HepG2 (cell line): Measurements from ENCODE around the gene TBRG4.

Experiments
- CEBPB ChIP-seq: IDR thresholded peaks from 2 replicates; pipeline ENCODE4 v1.6.1; 2011; ENCODE audit warnings: low read depth, low read length, improper control_type of control experiment, borderline replicate concordance
- DPF2 ChIP-seq: sonication (generic); formaldehyde crosslinking; IDR thresholded peaks from 2 replicates; pipeline ENCODE4 v1.4.0; 2020; ENCODE audit warnings: mild to moderate bottlenecking, low read depth, missing genetic modification reagents, borderline replicate concordance
- NFKBIZ ChIP-seq: IDR thresholded peaks from 2 replicates; pipeline ENCODE4 v1.6.1; 2018; ENCODE audit warnings: missing genetic modification reagents, missing compliant biosample characterization
- NFYC ChIP-seq: IDR thresholded peaks from 2 replicates; pipeline ENCODE4 v1.6.1; 2016; ENCODE audit warnings: missing genetic modification reagents, missing compliant biosample characterization
- NR1H2 ChIP-seq: sonication (generic); formaldehyde crosslinking; IDR thresholded peaks from 2 replicates; pipeline ENCODE4 v1.8.1; 2022; ENCODE audit warnings: low read depth, missing genetic modification reagents, borderline replicate concordance
- POLR2A ChIP-seq, 2 experiments: IDR thresholded peaks; 2 replicates each; pipeline ENCODE4 v1.6.1; 2011; ENCODE audit warnings: low read depth in 2 of 2, low read length in 2 of 2, mild to moderate bottlenecking in 1 of 2, moderate library complexity in 1 of 2; ENCODE audit not compliant: insufficient read depth in 1 of 2
- SIX1 ChIP-seq: sonication (generic); formaldehyde crosslinking; IDR thresholded peaks from 2 replicates; pipeline ENCODE4 v1.4.0; 2020; ENCODE audit warnings: missing genetic modification reagents, borderline replicate concordance
- SP2 ChIP-seq: sonication (generic); formaldehyde crosslinking; IDR thresholded peaks from 2 replicates; pipeline ENCODE4 v1.5.1; 2020; ENCODE audit warnings: mild to moderate bottlenecking, missing genetic modification reagents
- TBP ChIP-seq: sonication (generic); formaldehyde crosslinking; IDR thresholded peaks from 2 replicates; pipeline ENCODE4 v1.5.0; 2020; ENCODE audit warnings: missing genetic modification reagents
- ZSCAN25 ChIP-seq: sonication (generic); formaldehyde crosslinking; IDR thresholded peaks from 2 replicates; pipeline ENCODE4 v1.8.0; 2022; ENCODE audit warnings: mild to moderate bottlenecking, missing genetic modification reagents
- TF ChIP-seq, protein P1 (sequence below): sonication (generic); formaldehyde crosslinking; IDR thresholded peaks from 2 replicates; pipeline ENCODE4 v1.5.0; 2020; ENCODE audit warnings: mild to moderate bottlenecking, missing genetic modification reagents
- TF ChIP-seq, protein P2 (sequence below): sonication (generic); formaldehyde crosslinking; IDR thresholded peaks from 2 replicates; pipeline ENCODE4 v1.5.0; 2020; ENCODE audit warnings: mild to moderate bottlenecking, missing genetic modification reagents, moderate library complexity
- TF ChIP-seq, protein P3 (sequence below): IDR thresholded peaks from 2 replicates; pipeline ENCODE4 v1.6.1; 2012; ENCODE audit warnings: inconsistent platforms
- TF ChIP-seq, protein P4 (sequence below): sonication (generic); formaldehyde crosslinking; IDR thresholded peaks from 2 replicates; pipeline ENCODE4 v1.8.1; 2022; ENCODE audit warnings: mild to moderate bottlenecking, missing genetic modification reagents

- TF ChIP-seq, protein P1, sequence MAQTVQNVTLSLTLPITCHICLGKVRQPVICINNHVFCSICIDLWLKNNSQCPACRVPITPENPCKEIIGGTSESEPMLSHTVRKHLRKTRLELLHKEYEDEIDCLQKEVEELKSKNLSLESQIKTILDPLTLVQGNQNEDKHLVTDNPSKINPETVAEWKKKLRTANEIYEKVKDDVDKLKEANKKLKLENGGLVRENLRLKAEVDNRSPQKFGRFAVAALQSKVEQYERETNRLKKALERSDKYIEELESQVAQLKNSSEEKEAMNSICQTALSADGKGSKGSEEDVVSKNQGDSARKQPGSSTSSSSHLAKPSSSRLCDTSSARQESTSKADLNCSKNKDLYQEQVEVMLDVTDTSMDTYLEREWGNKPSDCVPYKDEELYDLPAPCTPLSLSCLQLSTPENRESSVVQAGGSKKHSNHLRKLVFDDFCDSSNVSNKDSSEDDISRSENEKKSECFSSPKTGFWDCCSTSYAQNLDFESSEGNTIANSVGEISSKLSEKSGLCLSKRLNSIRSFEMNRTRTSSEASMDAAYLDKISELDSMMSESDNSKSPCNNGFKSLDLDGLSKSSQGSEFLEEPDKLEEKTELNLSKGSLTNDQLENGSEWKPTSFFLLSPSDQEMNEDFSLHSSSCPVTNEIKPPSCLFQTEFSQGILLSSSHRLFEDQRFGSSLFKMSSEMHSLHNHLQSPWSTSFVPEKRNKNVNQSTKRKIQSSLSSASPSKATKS, result no peak
- no peak for TF ChIP-seq DPF2 (CRISPR knock-in tag)
- no peak for TF ChIP-seq POLR2A (IDR thresholded peaks at IDR 0.05; ENCODE audit: insufficient read depth in 1 of 2, low read depth in 2 of 2, low read length in 2 of 2)
- TF ChIP-seq, protein P2, sequence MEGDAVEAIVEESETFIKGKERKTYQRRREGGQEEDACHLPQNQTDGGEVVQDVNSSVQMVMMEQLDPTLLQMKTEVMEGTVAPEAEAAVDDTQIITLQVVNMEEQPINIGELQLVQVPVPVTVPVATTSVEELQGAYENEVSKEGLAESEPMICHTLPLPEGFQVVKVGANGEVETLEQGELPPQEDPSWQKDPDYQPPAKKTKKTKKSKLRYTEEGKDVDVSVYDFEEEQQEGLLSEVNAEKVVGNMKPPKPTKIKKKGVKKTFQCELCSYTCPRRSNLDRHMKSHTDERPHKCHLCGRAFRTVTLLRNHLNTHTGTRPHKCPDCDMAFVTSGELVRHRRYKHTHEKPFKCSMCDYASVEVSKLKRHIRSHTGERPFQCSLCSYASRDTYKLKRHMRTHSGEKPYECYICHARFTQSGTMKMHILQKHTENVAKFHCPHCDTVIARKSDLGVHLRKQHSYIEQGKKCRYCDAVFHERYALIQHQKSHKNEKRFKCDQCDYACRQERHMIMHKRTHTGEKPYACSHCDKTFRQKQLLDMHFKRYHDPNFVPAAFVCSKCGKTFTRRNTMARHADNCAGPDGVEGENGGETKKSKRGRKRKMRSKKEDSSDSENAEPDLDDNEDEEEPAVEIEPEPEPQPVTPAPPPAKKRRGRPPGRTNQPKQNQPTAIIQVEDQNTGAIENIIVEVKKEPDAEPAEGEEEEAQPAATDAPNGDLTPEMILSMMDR (CRISPR knock-in tag), result peak; percentile 60
- no peak for TF ChIP-seq TBP (CRISPR knock-in tag)
- TF ChIP-seq SP2 (CRISPR knock-in tag), result no peak
- TF ChIP-seq NR1H2 (CRISPR knock-in tag), result no peak
- TF ChIP-seq, protein P3, sequence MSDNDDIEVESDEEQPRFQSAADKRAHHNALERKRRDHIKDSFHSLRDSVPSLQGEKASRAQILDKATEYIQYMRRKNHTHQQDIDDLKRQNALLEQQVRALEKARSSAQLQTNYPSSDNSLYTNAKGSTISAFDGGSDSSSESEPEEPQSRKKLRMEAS, result no peak
- TF ChIP-seq, protein P4, sequence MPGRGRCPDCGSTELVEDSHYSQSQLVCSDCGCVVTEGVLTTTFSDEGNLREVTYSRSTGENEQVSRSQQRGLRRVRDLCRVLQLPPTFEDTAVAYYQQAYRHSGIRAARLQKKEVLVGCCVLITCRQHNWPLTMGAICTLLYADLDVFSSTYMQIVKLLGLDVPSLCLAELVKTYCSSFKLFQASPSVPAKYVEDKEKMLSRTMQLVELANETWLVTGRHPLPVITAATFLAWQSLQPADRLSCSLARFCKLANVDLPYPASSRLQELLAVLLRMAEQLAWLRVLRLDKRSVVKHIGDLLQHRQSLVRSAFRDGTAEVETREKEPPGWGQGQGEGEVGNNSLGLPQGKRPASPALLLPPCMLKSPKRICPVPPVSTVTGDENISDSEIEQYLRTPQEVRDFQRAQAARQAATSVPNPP (CRISPR knock-in tag), result no peak
- TF ChIP-seq NFYC (CRISPR knock-in tag), result no peak
- TF ChIP-seq ZSCAN25 (CRISPR knock-in tag), result no peak
- no peak for TF ChIP-seq CEBPB
- TF ChIP-seq NFKBIZ (CRISPR knock-in tag), result no peak
- no peak for TF ChIP-seq SIX1 (CRISPR knock-in tag)
These were observed 35.3 kb upstream of the TBRG4 start for GRCh38 chr7:45146531-45147379.
